Hepatocyte (in vitro differentiated cells): ENCODE measurements around the gene RAF1.

Source experiments
- CTCF ChIP-seq: fragments of 200-600 bp; sonication (generic); IDR thresholded peaks from 2 replicates; pipeline ENCODE4 v1.5.1; 2016; ENCODE audit warnings: antibody characterized with exemption, mild to moderate bottlenecking; ENCODE audit not compliant: poor library complexity
- EZH2 ChIP-seq: fragments of 200-600 bp; sonication (generic); IDR thresholded peaks from 2 replicates; pipeline ENCODE4 v1.6.1; 2016; ENCODE audit warnings: antibody characterized with exemption, mild to moderate bottlenecking, borderline replicate concordance

GRCh38 chr3:12601072-12601471 is 62.8 kb downstream of the RAF1 start:
- TF ChIP-seq CTCF (peak; percentile 17), EZH2 (no peak)
